Activated CD8-positive, alpha-beta T cell treated with anti-CD3 and anti-CD28 coated beads for 36 hours (primary cell): ENCODE results near the gene SLC24A3. TPM values are rescaled to one million over a fixed set of nuclear protein-coding genes. Genes with fewer than 3 reads are reported as not detected.

ENCODE experiments used
- ATAC-seq: fragments of 200-7000 bp; cut with Tn5 transposase; one replicate; pipeline ENCODE4 v1.10.0; 2021; ENCODE audit warnings: mild to moderate bottlenecking, moderate library complexity
- CTCF ChIA-PET: fragments of 350-600 bp; sonication (Branson Sonifier 250); formaldehyde crosslinking; loops from one replicate; lab custom pipeline; 2021; ENCODE audit warnings: antibody characterized with exemption; lab: Charles Lee
- POLR2A ChIA-PET: fragments of 350-600 bp; sonication (Branson Sonifier 250); formaldehyde crosslinking; loops from one replicate; lab custom pipeline; 2021; ENCODE audit warnings: antibody characterized with exemption; lab: Charles Lee
- DNase-seq: peaks from one replicate; pipeline ENCODE4 v3.0.0-alpha.2; 2020
- H3K27ac Mint-ChIP-seq: one replicate; pipeline ENCODE4 v1.8.0; 2021; ENCODE audit warnings: mild to moderate bottlenecking, mixed read lengths
- H3K27me3 Mint-ChIP-seq: one replicate; pipeline ENCODE4 v1.8.0; 2021; ENCODE audit warnings: mixed read lengths
- H3K36me3 Mint-ChIP-seq: one replicate; pipeline ENCODE4 v1.8.0; 2021; ENCODE audit warnings: low read depth, mixed read lengths
- H3K4me1 Mint-ChIP-seq: one replicate; pipeline ENCODE4 v1.8.0; 2021; ENCODE audit warnings: low read depth, mixed read lengths
- H3K4me3 Mint-ChIP-seq: one replicate; pipeline ENCODE4 v1.8.0; 2021; ENCODE audit warnings: mild to moderate bottlenecking, moderate library complexity, mixed read lengths
- H3K9me3 Mint-ChIP-seq: one replicate; pipeline ENCODE4 v1.8.0; 2021; ENCODE audit warnings: mixed read lengths
- CTCF ChIP-seq: fragments of 200-600 bp; IDR thresholded peaks from one replicate; pipeline ENCODE4 v1.8.0; 2022; ENCODE audit warnings: antibody characterized with exemption, mild to moderate bottlenecking
- intact Hi-C: fragments of 100-400 bp; cut with micrococcal nuclease; formaldehyde crosslinking; loops from one replicate; pipeline ENCODE4 v1.10.0; 2022
- total RNA-seq, 2 experiments: library from RNA; stranded (reverse); gene quantifications; one replicate each; pipeline ENCODE4 v1.2.3, GENCODE V29; 2021

Gene SLC24A3
- total RNA-seq, 2 experiments from 2014 or later = not detected

- Mint-ChIP-seq H3K27ac (no peak overlapping the region), H3K4me3 (no peak overlapping the region), H3K4me1 (no peaks in the 10 kb centered on the region), H3K36me3 (no peaks in the 10 kb centered on the region), H3K9me3 (no peaks in the 10 kb centered on the region), H3K27me3 (peaks cover 23% of the 10 kb centered on the region)
- no peak for ATAC-seq
- POLR2A ChIA-PET = no interaction called here
- no peak for DNase-seq
- CTCF ChIA-PET = interaction anchor here (0.9 to 5.0 kb wide), 12 partner anchors 10 to 456 kb away, joined by 3 to 45 read pairs (median 4); no protein-coding TSS in a partner anchor
- intact Hi-C loops = loop anchor here (5.0 kb wide), 1 partner anchor 455 kb away; no protein-coding TSS in a partner anchor
- no peak for TF ChIP-seq CTCF
Observed at GRCh38 chr20:19662637-19662995, 450.2 kb downstream of the SLC24A3 start.

DNA sequence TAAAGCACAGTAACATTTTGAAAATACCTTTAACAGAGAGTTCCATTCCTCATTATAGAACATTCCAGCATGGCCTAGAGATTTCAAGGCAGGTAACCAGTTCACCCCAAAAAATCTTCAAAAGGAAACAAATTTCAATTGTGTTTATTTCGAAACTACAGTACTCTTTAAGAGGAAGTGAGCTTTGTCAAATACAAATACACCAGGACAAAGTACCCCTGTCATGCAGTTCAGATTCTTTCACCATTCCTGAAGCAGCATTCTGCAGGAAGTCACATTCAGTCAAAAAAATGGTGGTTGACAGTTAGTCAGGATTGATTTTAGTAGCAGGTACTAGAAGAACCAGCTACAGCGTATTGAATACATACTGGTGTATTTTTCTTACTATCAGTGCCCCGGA is 456.0 kb downstream of the SLC24A3 start:
- DNase-seq (no peak), ATAC-seq (no peak)
- no peaks in the 10 kb centered on the region for H3K36me3 Mint-ChIP-seq
- H3K4me1 Mint-ChIP-seq = no peaks in the 10 kb centered on the region
- intact Hi-C loops = no loop called here
- H3K27ac Mint-ChIP-seq = no peak overlapping the region
- CTCF ChIA-PET = no interaction called here
- no peak for TF ChIP-seq CTCF
- H3K4me3 Mint-ChIP-seq = no peak overlapping the region
- H3K9me3 Mint-ChIP-seq = no peaks in the 10 kb centered on the region
- POLR2A ChIA-PET = no interaction called here
- peaks cover 10% of the 10 kb centered on the region for H3K27me3 Mint-ChIP-seq

GRCh38 chr20:19670829-19671228 is 458.4 kb downstream of the SLC24A3 start:
- Mint-ChIP-seq H3K9me3 (no peaks in the 10 kb centered on the region), H3K27ac (no peak overlapping the region), H3K27me3 (peaks cover 8% of the 10 kb centered on the region), H3K4me3 (no peak overlapping the region), H3K4me1 (no peaks in the 10 kb centered on the region), H3K36me3 (no peaks in the 10 kb centered on the region)
- CTCF ChIA-PET = no interaction called here
- DNase-seq (no peak), ATAC-seq (no peak)
- TF ChIP-seq CTCF = no peak
- intact Hi-C loops = no loop called here
- POLR2A ChIA-PET = no interaction called here

DNA sequence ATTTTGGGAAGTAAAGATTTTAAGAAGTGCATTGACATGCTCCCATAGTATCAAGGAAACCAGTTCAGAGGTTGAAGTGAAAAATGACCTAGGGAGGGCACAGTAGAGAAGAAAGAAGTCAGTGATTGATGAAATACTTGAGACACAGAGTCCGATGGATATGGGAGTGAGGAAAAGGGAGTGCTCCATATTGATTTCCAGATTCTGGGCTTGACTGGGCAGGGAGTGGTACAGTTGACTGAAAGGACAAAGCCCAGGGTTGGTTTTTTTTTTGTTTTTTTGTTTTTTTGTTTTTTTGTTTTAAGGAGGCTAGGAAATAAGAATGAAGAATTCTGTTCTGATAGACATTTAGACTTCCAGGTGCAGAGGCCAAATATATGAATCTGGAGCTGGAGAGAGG is 458.9 kb downstream of the SLC24A3 start:
- Mint-ChIP-seq H3K9me3 (no peaks in the 10 kb centered on the region), H3K4me1 (no peaks in the 10 kb centered on the region), H3K36me3 (no peaks in the 10 kb centered on the region), H3K4me3 (no peak overlapping the region), H3K27me3 (peaks cover 8% of the 10 kb centered on the region), H3K27ac (no peak overlapping the region)
- intact Hi-C loops = no loop called here
- ChIA-PET POLR2A (no interaction called here), CTCF (no interaction called here)
- TF ChIP-seq CTCF = no peak
- ATAC-seq (no peak), DNase-seq (no peak)

DNA sequence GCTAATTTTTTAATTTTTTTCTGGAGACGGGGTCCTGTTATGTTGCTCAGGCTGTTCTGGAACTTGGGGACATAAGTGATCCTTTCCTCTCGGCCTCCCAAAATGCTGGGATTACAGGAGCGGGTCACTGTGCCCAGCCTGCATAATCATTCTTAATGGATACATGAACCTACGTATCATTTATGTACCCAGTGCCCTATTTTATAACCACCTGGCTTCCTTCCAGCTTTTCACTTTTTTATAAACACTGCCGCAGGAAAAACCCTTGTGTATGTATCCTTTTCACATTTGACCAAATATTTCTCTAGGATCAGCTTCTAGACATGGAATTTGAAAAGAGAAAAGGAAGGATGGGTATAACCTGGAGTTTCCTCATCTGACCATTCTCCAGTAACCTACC is 460.1 kb downstream of the SLC24A3 start:
- DNase-seq (no peak), ATAC-seq (no peak)
- no peaks in the 10 kb centered on the region for H3K9me3 Mint-ChIP-seq
- no peak for TF ChIP-seq CTCF
- intact Hi-C loops = no loop called here
- no peak overlapping the region for H3K27ac Mint-ChIP-seq
- H3K36me3 Mint-ChIP-seq = no peaks in the 10 kb centered on the region
- CTCF ChIA-PET = interaction anchor here (1.3 to 1.5 kb wide), 2 partner anchors 10 to 21 kb away, joined by 3 to 4 read pairs; no protein-coding TSS in a partner anchor
- peaks cover 4% of the 10 kb centered on the region for H3K27me3 Mint-ChIP-seq
- H3K4me3 Mint-ChIP-seq = no peak overlapping the region
- H3K4me1 Mint-ChIP-seq = no peaks in the 10 kb centered on the region
- POLR2A ChIA-PET = no interaction called here
